Jurkat, Clone E6-1 (cell line): Measurements from ENCODE around the gene TP63. TPM values are rescaled to one million over a fixed set of nuclear protein-coding genes. Genes with fewer than 3 reads are reported as not detected.
"Not testable (repeated sequence)": the region's sequence is repeated elsewhere in the genome, so short reads cannot be mapped to it uniquely, and the experiment has no call there.

Experiments
- DNase-seq: peaks from one replicate; pipeline ENCODE4 v3.0.0-alpha.2; 2011; ENCODE audit warnings: low read depth, low spot score
- H3K4me3 ChIP-seq: 2 replicates; pipeline ENCODE4 v1.5.1; 2011; ENCODE audit warnings: mild to moderate bottlenecking, low read length, control low read depth, moderate library complexity
- polyA plus RNA-seq: library from polyadenylated mRNA; unstranded; fragments of >200 nt; gene quantifications from one replicate; pipeline ENCODE4 v1.2.1, GENCODE V29; 2012; ENCODE audit warnings: missing spikeins; ENCODE audit not compliant: insufficient read length, insufficient read depth

The TP63 gene
- not detected for polyA plus RNA-seq

- no peak for DNase-seq
- H3K4me3 ChIP-seq = no peak within 1 kb of the TSS
Observed at GRCh38 chr3:189631373-189631408, at the start of gene TP63. Gene TP63 (plus strand): TSS chr3:189631389. CDS start chr3:189631516, 127 bp downstream.

- H3K4me3 ChIP-seq = no peak overlapping the region
- DNase-seq = no peak
Observed at GRCh38 chr3:189582179-189582578, 49.0 kb upstream of the TP63 start.

- no peak for DNase-seq
Observed at GRCh38 chr3:189584645-189585044, 46.5 kb upstream of the TP63 start.

GRCh38 chr3:189586941-189587663, 44.1 kb upstream of the TP63 start:
- no peak overlapping the region for H3K4me3 ChIP-seq
- DNase-seq = no peak

More at GRCh38 chr3:189584645-189585044, 46.5 kb upstream of the TP63 start:
- H3K4me3 ChIP-seq = no peak overlapping the region

GRCh38 chr3:189587664-189588040, 43.5 kb upstream of the TP63 start:
- DNase-seq = no peak
- no peak overlapping the region for H3K4me3 ChIP-seq

- no peak overlapping the region for H3K4me3 ChIP-seq
- no peak for DNase-seq
Observed at GRCh38 chr3:189588070-189588469, 43.1 kb upstream of the TP63 start.

- H3K4me3 ChIP-seq = no peak overlapping the region
- no peak for DNase-seq
Observed at GRCh38 chr3:189588475-189589178, 42.6 kb upstream of the TP63 start.

- DNase-seq = no peak
- H3K4me3 ChIP-seq = no peak overlapping the region
Observed at GRCh38 chr3:189589179-189589569, 42.0 kb upstream of the TP63 start.

- DNase-seq = no peak
- no peak overlapping the region for H3K4me3 ChIP-seq
Observed at GRCh38 chr3:189590223-189590622, 41.0 kb upstream of the TP63 start.

GRCh38 chr3:189593581-189593980, 37.6 kb upstream of the TP63 start:
- no peak overlapping the region for H3K4me3 ChIP-seq
- no peak for DNase-seq

- not testable (repeated sequence) for DNase-seq, H3K4me3 ChIP-seq
Observed at GRCh38 chr3:189596078-189596979, 34.9 kb upstream of the TP63 start.

- DNase-seq = no peak
- H3K4me3 ChIP-seq = no peak overlapping the region
Observed at GRCh38 chr3:189597918-189598317, 33.3 kb upstream of the TP63 start.

GRCh38 chr3:189598530-189599225, 32.5 kb upstream of the TP63 start:
- DNase-seq = no peak
- H3K4me3 ChIP-seq = no peak overlapping the region

- DNase-seq = no peak
- H3K4me3 ChIP-seq = no peak overlapping the region
Observed at GRCh38 chr3:189602471-189602870, 28.7 kb upstream of the TP63 start.

GRCh38 chr3:189605717-189606116, 25.5 kb upstream of the TP63 start:
- no peak for DNase-seq
- no peak overlapping the region for H3K4me3 ChIP-seq

- no peak overlapping the region for H3K4me3 ChIP-seq
- no peak for DNase-seq
Observed at GRCh38 chr3:189606774-189607173, 24.4 kb upstream of the TP63 start.

GRCh38 chr3:189612641-189613040, 18.5 kb upstream of the TP63 start:
- not testable (repeated sequence) for H3K4me3 ChIP-seq, DNase-seq

- no peak for DNase-seq
Observed at GRCh38 chr3:189613122-189613521, 18.1 kb upstream of the TP63 start.

GRCh38 chr3:189621948-189622603, 9.1 kb upstream of the TP63 start:
- no peak for DNase-seq
- no peak overlapping the region for H3K4me3 ChIP-seq

More at GRCh38 chr3:189613122-189613521, 18.1 kb upstream of the TP63 start:
- no peak overlapping the region for H3K4me3 ChIP-seq
